Large intestine (tissue), 3 donors: ENCODE measurements around the gene EPHA10. TPM values are rescaled to one million over a fixed set of nuclear protein-coding genes. Genes with fewer than 3 reads are reported as not detected.

Experiments
- DNase-seq, 2 donors: peaks; one replicate each; pipeline versions ENCODE4 v3.0.0 to v3.0.0-alpha.2; 2013
- H3K27ac ChIP-seq: one replicate; pipeline ENCODE4 v1.5.1; 2013; ENCODE audit warnings: low read length
- H3K27me3 ChIP-seq: 2 replicates; pipeline ENCODE4 v1.6.1; 2013; ENCODE audit warnings: low read length; ENCODE audit not compliant: control insufficient read depth, insufficient read depth
- H3K36me3 ChIP-seq: 2 replicates; pipeline ENCODE4 v1.6.1; 2013; ENCODE audit warnings: low read length; ENCODE audit not compliant: control insufficient read depth, insufficient read depth
- H3K4me1 ChIP-seq: one replicate; pipeline ENCODE4 v1.6.1; 2013; ENCODE audit warnings: low read length; ENCODE audit not compliant: control insufficient read depth, insufficient read depth
- H3K4me3 ChIP-seq: one replicate; pipeline ENCODE4 v1.5.1; 2013; ENCODE audit warnings: low read length
- H3K9me3 ChIP-seq: one replicate; pipeline ENCODE4 v1.6.1; 2013; ENCODE audit warnings: mild to moderate bottlenecking, low read depth, low read length, moderate library complexity; ENCODE audit not compliant: control insufficient read depth
- WGBS: methylation state at CpG from one replicate; pipeline ENCODE4 v1.1.5; 2013; ENCODE audit warnings: low lambda C conversion rate; ENCODE audit not compliant: insufficient coverage; 5-methylcytosine and 5-hydroxymethylcytosine counted together
- polyA plus RNA-seq: library from polyadenylated mRNA; unstranded; fragments of 120-200 nt; gene quantifications from one replicate; pipeline ENCODE4 v1.2.1, GENCODE V29; 2013

Gene EPHA10
- polyA plus RNA-seq, 1 donor = 1.2 TPM

DNA sequence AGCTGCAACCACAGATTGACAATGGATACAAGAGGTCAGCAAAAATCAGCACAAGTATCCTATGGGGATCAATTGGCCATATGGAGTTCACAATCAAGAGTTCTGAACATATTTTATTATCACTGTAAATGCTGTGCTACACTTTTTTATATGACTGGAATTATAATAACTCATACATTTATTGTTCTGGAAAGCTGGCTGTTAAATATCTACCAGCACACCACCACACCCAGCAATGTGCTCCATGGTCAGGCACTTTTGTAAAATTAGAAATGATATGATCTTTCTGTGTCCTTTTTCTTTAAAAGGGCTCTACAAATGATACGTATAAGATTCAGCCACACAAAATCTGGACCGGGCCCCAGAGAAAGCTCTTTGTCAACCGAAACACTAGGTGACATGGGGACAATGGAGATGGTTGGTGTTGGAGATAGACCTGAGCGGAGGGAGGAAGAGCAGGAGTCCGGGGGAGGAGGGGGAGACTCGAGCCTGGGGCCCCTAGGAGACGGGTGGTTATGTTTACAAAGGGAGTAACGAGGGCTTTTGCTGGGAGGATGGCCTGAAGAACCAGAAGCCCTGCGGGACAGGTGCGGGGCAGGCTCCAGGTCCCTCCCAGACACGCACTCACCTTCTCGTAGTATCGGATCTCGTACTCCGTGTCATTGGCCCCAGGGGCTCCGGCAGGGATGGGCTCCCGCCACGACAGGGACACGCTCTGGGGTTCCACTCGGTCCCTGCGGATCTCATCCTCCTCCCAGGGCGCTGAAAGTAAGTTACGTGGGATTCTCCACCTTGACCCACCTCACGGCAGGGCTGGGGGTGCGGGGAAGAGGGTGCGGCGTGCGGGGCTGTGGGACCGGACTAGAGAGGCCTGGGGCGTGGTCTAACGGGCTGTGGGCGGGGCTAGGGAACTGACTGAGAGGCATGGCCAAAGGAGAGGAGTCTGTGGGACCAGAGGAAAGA, 30.0 kb downstream of the EPHA10 start:
- peaks cover 6% of the 10 kb centered on the region for H3K27me3 ChIP-seq
- WGBS = 20% methylated on average over 1 of the region's 32 CpGs
- DNase-seq = peak in 1 of 2 donors; percentile 20

DNA sequence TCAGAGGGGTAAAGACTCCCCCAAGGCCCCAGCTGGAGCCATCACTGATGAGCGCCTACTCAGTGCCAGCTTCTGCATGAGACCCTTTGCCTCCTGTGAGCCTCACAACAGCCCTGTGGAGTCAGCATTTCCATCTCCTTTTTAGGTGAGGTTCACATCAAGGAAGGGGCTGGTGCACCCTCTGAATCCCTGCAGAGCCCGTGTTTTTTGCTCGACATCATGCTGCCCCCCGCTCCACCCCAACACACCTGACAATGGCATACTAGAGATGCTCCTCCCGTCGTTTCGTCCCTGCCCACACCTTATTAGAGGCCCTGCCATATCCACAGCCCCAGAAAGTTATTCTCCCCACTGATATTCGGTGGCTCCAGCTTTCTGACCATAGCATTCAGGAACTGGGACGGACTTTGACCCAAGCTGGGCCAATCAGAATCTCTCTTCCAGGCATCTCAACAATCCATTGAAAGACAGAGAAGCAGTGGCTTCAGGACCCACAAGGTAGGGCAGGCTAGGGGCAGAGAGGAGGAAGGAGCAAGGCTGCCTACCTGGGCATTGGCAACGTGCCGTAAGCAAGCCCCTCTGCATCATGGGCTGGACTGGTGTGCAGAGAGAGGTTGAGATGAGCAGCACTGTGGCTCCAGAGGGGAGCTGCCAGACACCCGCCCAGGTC, 32.7 kb downstream of the EPHA10 start:
- peaks cover 6% of the 10 kb centered on the region for H3K4me1 ChIP-seq
- H3K9me3 ChIP-seq = no peaks in the 10 kb centered on the region
- WGBS = no CpG with 5 or more reads among the region's 12 CpGs
- H3K27me3 ChIP-seq = peaks cover 6% of the 10 kb centered on the region
- H3K4me3 ChIP-seq = no peak overlapping the region
- H3K36me3 ChIP-seq = no peaks in the 10 kb centered on the region
- peak; percentile 45 to 68 for DNase-seq
- no peak overlapping the region for H3K27ac ChIP-seq

More for the DNA sequence above, 30.0 kb downstream of the EPHA10 start:
- no peaks in the 10 kb centered on the region for H3K36me3 ChIP-seq
- no peaks in the 10 kb centered on the region for H3K9me3 ChIP-seq
- H3K27ac ChIP-seq = no peak overlapping the region
- peaks cover 6% of the 10 kb centered on the region for H3K4me1 ChIP-seq
- no peak overlapping the region for H3K4me3 ChIP-seq

DNA sequence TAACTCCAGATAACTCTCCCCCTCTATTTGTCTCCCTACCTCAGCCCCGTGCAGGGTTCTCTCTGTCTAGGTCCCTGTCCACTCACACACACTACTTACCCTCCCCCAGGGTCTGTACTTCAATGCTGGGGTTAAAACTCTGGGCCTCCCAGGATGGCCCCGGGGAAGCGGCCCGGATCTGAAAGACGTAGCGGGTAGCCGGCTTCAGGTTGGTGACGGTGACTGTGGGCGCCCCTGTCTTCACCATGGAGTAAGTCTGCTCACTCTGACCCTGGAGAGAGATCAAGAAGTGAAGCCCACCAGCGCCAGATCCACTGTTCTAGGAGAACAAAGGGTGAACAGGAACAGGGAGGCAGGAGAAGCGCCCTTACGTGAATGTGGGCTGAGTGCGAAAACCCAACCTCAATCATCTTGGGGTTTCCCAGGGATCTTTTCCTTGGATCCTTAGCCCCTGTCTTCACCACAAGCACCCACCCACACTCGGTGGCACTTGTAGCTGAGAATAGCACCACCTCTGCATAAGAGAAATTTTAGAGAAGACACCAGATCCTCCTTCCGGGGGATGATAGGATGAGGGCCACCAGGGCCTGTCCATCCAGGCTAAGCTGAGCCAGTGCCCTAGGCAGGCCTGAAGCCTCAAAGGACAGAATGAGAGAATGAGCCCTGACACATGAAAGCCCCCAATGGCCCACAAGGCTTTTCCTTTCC, 33.5 kb downstream of the EPHA10 start:
- no peak for DNase-seq
- peaks cover 6% of the 10 kb centered on the region for H3K4me1 ChIP-seq
- no CpG with 5 or more reads among the region's 15 CpGs for WGBS
- no peak overlapping the region for H3K4me3 ChIP-seq
- no peak overlapping the region for H3K27ac ChIP-seq
- no peaks in the 10 kb centered on the region for H3K36me3 ChIP-seq
- no peaks in the 10 kb centered on the region for H3K9me3 ChIP-seq
- peaks cover 6% of the 10 kb centered on the region for H3K27me3 ChIP-seq

DNA sequence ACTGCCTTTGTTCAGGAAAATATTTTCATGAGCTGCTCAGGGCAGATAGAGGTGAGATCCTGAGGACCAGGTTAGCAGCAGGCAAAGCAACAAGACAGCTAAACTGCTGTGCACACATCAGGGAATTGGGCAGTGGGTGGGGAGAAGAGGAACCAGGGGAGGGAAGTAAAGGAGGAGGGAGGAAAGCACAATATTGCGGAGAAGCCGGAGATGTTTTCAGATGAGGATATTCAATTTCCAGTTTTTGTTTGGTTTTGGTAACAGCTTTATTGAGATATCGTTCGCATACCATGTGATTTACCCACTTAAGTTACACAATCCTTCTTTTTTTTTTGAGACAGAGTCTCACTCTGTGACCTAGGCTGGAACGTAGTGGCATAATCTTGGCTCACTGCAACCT, 34.5 kb downstream of the EPHA10 start:
- no peaks in the 10 kb centered on the region for H3K9me3 ChIP-seq
- H3K36me3 ChIP-seq = no peaks in the 10 kb centered on the region
- WGBS = 92% methylated on average over 2 of the region's 5 CpGs
- peaks cover 5% of the 10 kb centered on the region for H3K27me3 ChIP-seq
- no peak overlapping the region for H3K4me3 ChIP-seq
- no peak overlapping the region for H3K27ac ChIP-seq
- DNase-seq = no peak
- peaks cover 6% of the 10 kb centered on the region for H3K4me1 ChIP-seq

DNA sequence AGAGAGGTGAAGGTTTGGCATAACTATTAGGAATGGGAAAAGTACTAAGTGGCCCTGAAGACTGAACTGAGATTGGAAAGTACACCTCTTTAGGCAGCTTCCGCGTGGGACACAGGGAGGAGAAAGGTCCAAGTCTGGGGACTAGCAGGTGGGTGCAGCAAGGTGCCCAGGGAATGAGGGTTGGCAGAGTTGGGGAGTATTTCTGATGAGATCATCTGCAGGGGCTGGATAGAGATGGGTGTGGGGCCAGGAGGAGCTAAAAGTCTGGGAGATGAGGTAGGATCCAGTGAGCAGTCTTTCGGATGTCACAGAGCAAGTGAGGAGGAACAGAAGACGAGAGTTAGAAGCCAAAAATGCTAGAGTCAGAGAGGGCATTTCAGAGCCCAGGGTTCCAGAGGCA, 36.5 kb downstream of the EPHA10 start:
- Histone ChIP-seq H3K4me3 (no peak overlapping the region), H3K27ac (no peak overlapping the region), H3K4me1 (no peaks in the 10 kb centered on the region), H3K36me3 (no peaks in the 10 kb centered on the region), H3K9me3 (no peaks in the 10 kb centered on the region), H3K27me3 (no peaks in the 10 kb centered on the region)
- DNase-seq = no peak
- WGBS = no CpG with 5 or more reads among the region's 4 CpGs

DNA sequence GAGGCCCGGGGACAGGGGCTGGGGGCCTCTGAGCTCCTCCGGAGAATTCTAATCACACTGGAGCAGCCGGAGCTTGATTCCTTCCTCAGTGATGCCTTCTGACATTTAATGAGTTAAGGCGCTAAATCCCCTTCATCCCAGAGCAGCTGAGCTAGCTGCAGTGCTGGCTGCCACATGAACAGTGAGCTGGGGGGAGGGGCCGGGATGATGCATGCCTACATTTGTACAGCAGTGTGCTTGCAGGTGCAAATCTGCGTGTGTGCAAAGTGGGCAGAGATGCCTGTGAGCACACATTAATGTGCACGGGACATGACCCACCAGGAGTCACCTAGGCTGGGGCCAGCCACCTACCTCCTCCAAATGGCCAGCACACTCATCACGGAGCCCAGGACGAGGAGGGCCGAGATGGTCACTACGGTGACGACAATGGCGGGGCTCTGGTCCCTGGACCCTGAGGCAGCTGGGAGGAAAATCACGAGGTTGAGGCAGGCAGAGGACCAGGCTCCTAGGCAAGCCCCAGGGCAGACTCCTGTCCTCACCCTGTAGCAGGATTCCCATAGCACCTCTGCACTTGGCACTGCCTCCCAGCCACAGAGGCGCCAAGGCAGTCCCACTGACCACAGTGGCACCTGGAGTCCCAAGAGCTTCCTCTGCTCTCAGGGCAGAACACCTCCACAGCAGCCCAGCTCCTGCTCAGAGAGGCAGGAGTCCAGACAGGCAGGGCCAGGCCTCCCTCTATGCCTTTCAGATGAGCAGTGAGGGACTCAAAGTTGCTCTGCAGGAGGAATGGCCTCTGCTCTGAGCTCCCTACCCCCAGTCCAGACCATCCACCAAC, 38.0 kb downstream of the EPHA10 start:
- Histone ChIP-seq H3K27me3 (no peaks in the 10 kb centered on the region), H3K27ac (no peak overlapping the region), H3K4me3 (no peak overlapping the region), H3K36me3 (no peaks in the 10 kb centered on the region), H3K4me1 (no peaks in the 10 kb centered on the region), H3K9me3 (no peaks in the 10 kb centered on the region)
- no peak for DNase-seq
- no CpG with 5 or more reads among the region's 15 CpGs for WGBS

DNA sequence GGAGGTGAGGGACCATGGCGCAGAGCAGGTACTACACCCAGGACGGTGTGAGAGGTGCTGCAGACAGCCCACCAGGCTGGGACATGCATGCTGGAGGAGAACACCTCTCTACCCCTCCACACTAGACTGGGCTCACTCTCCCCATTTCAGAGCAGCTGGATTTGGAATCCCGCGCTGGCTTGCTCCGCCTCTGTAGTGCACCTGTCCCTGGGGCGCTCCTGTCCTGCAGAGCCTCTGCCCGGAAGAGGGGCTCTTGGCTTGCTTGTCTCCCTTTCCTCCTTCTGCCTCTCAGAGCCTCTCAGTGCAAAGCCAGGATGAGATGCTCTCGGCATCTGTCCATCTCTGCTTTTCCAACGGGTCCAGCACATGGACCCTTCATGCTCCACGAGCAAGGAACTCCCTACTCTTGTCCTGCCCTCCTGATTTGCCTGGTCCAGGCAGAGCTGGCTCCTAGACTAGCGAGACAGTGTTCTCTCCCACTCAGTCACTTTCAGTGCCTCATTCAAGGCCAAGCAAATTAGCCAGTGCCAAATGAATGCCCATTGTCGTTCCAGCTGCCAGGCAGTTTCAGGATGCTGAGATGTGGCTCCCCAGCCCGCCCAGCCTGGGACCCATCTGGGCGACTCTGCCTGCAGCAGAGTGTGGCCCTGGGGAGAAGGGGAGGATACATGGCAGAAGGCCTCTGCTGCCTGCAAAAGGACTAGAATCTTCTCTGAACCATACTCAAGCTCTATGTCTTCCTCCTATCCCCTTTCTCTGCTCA, 38.9 kb downstream of the EPHA10 start:
- no peak for DNase-seq
- WGBS = no CpG with 5 or more reads among the region's 14 CpGs
- H3K36me3 ChIP-seq = no peaks in the 10 kb centered on the region

DNA sequence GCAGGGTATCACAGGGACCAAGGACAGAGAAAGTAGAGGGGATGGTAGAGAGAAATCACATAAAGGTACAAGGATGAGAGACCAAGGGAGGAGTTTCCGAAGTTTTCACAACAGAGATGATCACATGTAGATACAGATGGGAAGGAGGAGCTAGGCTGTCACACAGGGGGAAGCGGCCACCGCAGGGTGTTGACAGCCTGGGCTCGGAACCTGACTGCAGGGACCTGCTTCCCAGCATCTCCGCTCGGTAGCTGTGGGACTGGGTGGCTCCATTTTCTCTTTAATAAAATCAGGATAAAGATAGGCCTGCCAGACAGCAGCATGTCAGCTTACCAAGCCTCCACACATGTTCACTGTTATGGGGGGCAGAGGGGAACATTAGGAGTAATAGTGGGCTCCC, 40.3 kb downstream of the EPHA10 start:
- DNase-seq = no peak
- no peaks in the 10 kb centered on the region for H3K9me3 ChIP-seq
- WGBS = no CpG with 5 or more reads among the region's 6 CpGs

More for the DNA sequence above, 38.9 kb downstream of the EPHA10 start:
- no peaks in the 10 kb centered on the region for H3K27me3 ChIP-seq
- no peaks in the 10 kb centered on the region for H3K4me1 ChIP-seq
- no peak overlapping the region for H3K27ac ChIP-seq
- H3K4me3 ChIP-seq = no peak overlapping the region
- H3K9me3 ChIP-seq = no peaks in the 10 kb centered on the region

DNA sequence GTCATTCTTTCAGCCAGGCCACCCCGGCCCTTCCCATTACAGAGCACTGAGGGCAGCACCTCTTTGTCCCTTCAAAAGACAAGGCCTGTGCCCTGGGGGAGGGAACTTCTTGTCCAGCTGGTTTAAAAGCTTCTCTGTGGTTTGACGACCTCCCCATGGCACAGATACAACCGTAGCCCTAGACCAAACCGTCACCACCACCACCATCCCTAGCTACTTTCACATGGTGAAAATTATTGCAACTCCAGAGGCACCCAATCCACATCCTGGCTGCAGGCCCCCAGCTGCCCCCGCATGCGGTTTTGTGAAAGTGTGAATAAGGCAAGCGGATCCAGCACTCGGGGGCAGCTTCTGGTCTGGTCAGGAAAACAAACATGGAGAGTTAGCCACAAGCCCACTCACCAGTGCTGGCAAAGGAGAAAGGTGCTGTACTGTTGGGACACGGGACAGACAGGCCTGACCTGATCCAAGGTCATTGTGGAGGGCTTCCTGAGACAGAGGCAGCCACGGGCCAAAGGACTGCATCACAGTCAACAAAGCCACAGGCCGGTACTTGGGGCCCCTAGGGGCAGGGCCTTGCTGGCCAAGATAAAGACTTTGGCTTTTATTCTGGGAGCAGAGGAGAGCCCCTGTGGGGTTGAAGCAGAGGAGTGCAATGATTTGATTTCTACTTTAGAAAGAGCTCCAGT, 41.4 kb downstream of the EPHA10 start:
- no CpG with 5 or more reads among the region's 11 CpGs for WGBS
- DNase-seq = no peak
- Histone ChIP-seq H3K9me3 (no peaks in the 10 kb centered on the region), H3K27me3 (no peaks in the 10 kb centered on the region), H3K4me3 (no peak overlapping the region), H3K27ac (no peak overlapping the region), H3K36me3 (no peaks in the 10 kb centered on the region), H3K4me1 (no peaks in the 10 kb centered on the region)

More for the DNA sequence above, 40.3 kb downstream of the EPHA10 start:
- no peaks in the 10 kb centered on the region for H3K36me3 ChIP-seq
- H3K27me3 ChIP-seq = no peaks in the 10 kb centered on the region
- no peaks in the 10 kb centered on the region for H3K4me1 ChIP-seq
- no peak overlapping the region for H3K27ac ChIP-seq
- no peak overlapping the region for H3K4me3 ChIP-seq
